Peyer's patch (tissue), 4 donors: ENCODE results near the gene BUD23.

Source experiments
- CTCF ChIP-seq, 6 experiments: fragments of 450-650 bp in 4 of 6; fragments of 200-600 bp in 2 of 6; sonication (generic) in 1 of 6; IDR thresholded peaks; one replicate each; pipeline ENCODE4 v1.5.1; 2017 to 2019; ENCODE audit warnings: antibody characterized with exemption in 6 of 6, mild to moderate bottlenecking in 3 of 6, moderate library complexity in 1 of 6
- POLR2A ChIP-seq, 2 donors: fragments of 450-650 bp; IDR thresholded peaks; one replicate each; pipeline ENCODE4 v1.5.1; 2017; ENCODE audit warnings: antibody characterized with exemption in 2 of 2, mild to moderate bottlenecking in 2 of 2, moderate library complexity in 2 of 2

- TF ChIP-seq CTCF (IDR thresholded peaks at IDR 0.05) (no peak), POLR2A (IDR thresholded peaks at IDR 0.05) (no peak)
Measured at GRCh38 chr7:73738220-73738611, 54.8 kb downstream of the BUD23 start.
